Activated T-helper 2 cell treated with anti-CD3 and anti-CD28 coated beads, Interferon-gamma antibody, Interleukin-2, Interleukin-4, amounts not matched to agents 10 μg/mL and 5 μg/mL and 100 μg/mL, durations not matched to agents 14 hours and 24 hours and 36 hours (primary cell): Measurements from ENCODE around the gene PRKCA. TPM values are rescaled to one million over a fixed set of nuclear protein-coding genes. Genes with fewer than 3 reads are reported as not detected.
A peak's percentile ranks its signal among the peaks of the same experiment; 100 is the strongest.

Experiments
- DNase-seq: peaks from one replicate; pipeline ENCODE4 v3.0.0; 2021; ENCODE audit warnings: low spot score
- H3K27ac Mint-ChIP-seq: one replicate; pipeline ENCODE4 v1.8.0; 2021; ENCODE audit warnings: mixed read lengths
- H3K27me3 Mint-ChIP-seq: one replicate; pipeline ENCODE4 v1.8.0; 2021; ENCODE audit warnings: low read depth, mixed read lengths
- H3K36me3 Mint-ChIP-seq: one replicate; pipeline ENCODE4 v1.8.0; 2021; ENCODE audit warnings: low read depth, mixed read lengths
- H3K4me1 Mint-ChIP-seq: one replicate; pipeline ENCODE4 v1.8.0; 2021; ENCODE audit warnings: low read depth, mixed read lengths
- H3K4me3 Mint-ChIP-seq: one replicate; pipeline ENCODE4 v1.8.0; 2021; ENCODE audit warnings: low read depth, mild to moderate bottlenecking, moderate library complexity, mixed read lengths
- H3K9me3 Mint-ChIP-seq: one replicate; pipeline ENCODE4 v1.8.0; 2021; ENCODE audit warnings: mixed read lengths
- intact Hi-C: fragments of 100-400 bp; cut with micrococcal nuclease; formaldehyde crosslinking; loops from one replicate; pipeline ENCODE4 v1.15.1; 2023
- total RNA-seq: library from RNA; stranded (reverse); gene quantifications from 2 replicates; pipeline ENCODE4 v1.2.3, GENCODE V29; 2022

PRKCA gene
- total RNA-seq, 1 donor from 2014 or later = 268 TPM

GRCh38 chr17:66687570-66688284 lies 385.3 kb downstream of the PRKCA start:
- no peaks in the 10 kb centered on the region for H3K9me3 Mint-ChIP-seq
- DNase-seq = no peak
- peaks cover 11% of the 10 kb centered on the region for H3K4me1 Mint-ChIP-seq
- intact Hi-C loops = no loop called here
- H3K36me3 Mint-ChIP-seq = peaks cover 74% of the 10 kb centered on the region
- H3K27ac Mint-ChIP-seq = peak overlapping the region; percentile 23
- no peaks in the 10 kb centered on the region for H3K27me3 Mint-ChIP-seq
- no peak overlapping the region for H3K4me3 Mint-ChIP-seq

- Mint-ChIP-seq H3K36me3 (peaks cover 84% of the 10 kb centered on the region), H3K27me3 (no peaks in the 10 kb centered on the region), H3K9me3 (no peaks in the 10 kb centered on the region), H3K4me3 (no peak overlapping the region), H3K4me1 (peaks cover 9% of the 10 kb centered on the region), H3K27ac (no peak overlapping the region)
- intact Hi-C loops = no loop called here
- no peak for DNase-seq
Observed at GRCh38 chr17:66689221-66689620, 386.8 kb downstream of the PRKCA start.

- DNase-seq = no peak
- Mint-ChIP-seq H3K9me3 (no peaks in the 10 kb centered on the region), H3K27me3 (no peaks in the 10 kb centered on the region), H3K27ac (no peak overlapping the region), H3K4me1 (peaks cover 9% of the 10 kb centered on the region), H3K36me3 (peaks cover 88% of the 10 kb centered on the region), H3K4me3 (no peak overlapping the region)
- intact Hi-C loops = no loop called here
Observed at GRCh38 chr17:66690166-66690565, 387.8 kb downstream of the PRKCA start.

- Mint-ChIP-seq H3K4me1 (peaks cover 9% of the 10 kb centered on the region), H3K36me3 (peaks cover 94% of the 10 kb centered on the region), H3K27me3 (no peaks in the 10 kb centered on the region), H3K4me3 (no peak overlapping the region), H3K27ac (peak overlapping the region; percentile 65), H3K9me3 (peaks cover 2% of the 10 kb centered on the region)
- intact Hi-C loops = no loop called here
- DNase-seq = no peak
Observed at GRCh38 chr17:66691644-66692420, 389.4 kb downstream of the PRKCA start.

- Mint-ChIP-seq H3K27me3 (no peaks in the 10 kb centered on the region), H3K27ac (peak overlapping the region; percentile 25), H3K9me3 (peaks cover 7% of the 10 kb centered on the region), H3K4me3 (no peak overlapping the region), H3K36me3 (peaks cover 94% of the 10 kb centered on the region), H3K4me1 (peaks cover 7% of the 10 kb centered on the region)
- no peak for DNase-seq
- intact Hi-C loops = no loop called here
Observed at GRCh38 chr17:66692421-66692690, 389.9 kb downstream of the PRKCA start.

GRCh38 chr17:66695098-66695497 lies 392.7 kb downstream of the PRKCA start:
- Mint-ChIP-seq H3K27me3 (no peaks in the 10 kb centered on the region), H3K4me1 (peaks cover 9% of the 10 kb centered on the region), H3K9me3 (peaks cover 19% of the 10 kb centered on the region), H3K4me3 (no peak overlapping the region), H3K27ac (no peak overlapping the region), H3K36me3 (peaks cover 97% of the 10 kb centered on the region)
- intact Hi-C loops = no loop called here
- no peak for DNase-seq

- no peak for DNase-seq
- intact Hi-C loops = no loop called here
- Mint-ChIP-seq H3K27ac (no peak overlapping the region), H3K4me1 (peaks cover 5% of the 10 kb centered on the region), H3K4me3 (no peak overlapping the region), H3K36me3 (peaks cover 88% of the 10 kb centered on the region), H3K9me3 (peaks cover 19% of the 10 kb centered on the region), H3K27me3 (no peaks in the 10 kb centered on the region)
Observed at GRCh38 chr17:66698270-66698669, 395.9 kb downstream of the PRKCA start.

GRCh38 chr17:66701462-66701861 lies 399.0 kb downstream of the PRKCA start:
- Mint-ChIP-seq H3K36me3 (peaks cover 67% of the 10 kb centered on the region), H3K4me1 (peaks cover 11% of the 10 kb centered on the region), H3K9me3 (peaks cover 19% of the 10 kb centered on the region), H3K4me3 (no peak overlapping the region), H3K27me3 (no peaks in the 10 kb centered on the region), H3K27ac (peak overlapping the region; percentile 30)
- no peak for DNase-seq
- intact Hi-C loops = no loop called here

GRCh38 chr17:66702106-66702936 lies 399.9 kb downstream of the PRKCA start:
- Mint-ChIP-seq H3K9me3 (peaks cover 13% of the 10 kb centered on the region), H3K4me1 (peaks cover 13% of the 10 kb centered on the region), H3K4me3 (no peak overlapping the region), H3K27ac (peak overlapping the region; percentile 19), H3K36me3 (peaks cover 65% of the 10 kb centered on the region), H3K27me3 (no peaks in the 10 kb centered on the region)
- DNase-seq = no peak
- intact Hi-C loops = no loop called here

GRCh38 chr17:66704858-66705520 lies 402.6 kb downstream of the PRKCA start:
- H3K9me3 Mint-ChIP-seq = no peaks in the 10 kb centered on the region
- H3K4me1 Mint-ChIP-seq = peaks cover 11% of the 10 kb centered on the region
- intact Hi-C loops = no loop called here
- peaks cover 44% of the 10 kb centered on the region for H3K36me3 Mint-ChIP-seq
- no peak overlapping the region for H3K27ac Mint-ChIP-seq
- DNase-seq = no peak
- H3K27me3 Mint-ChIP-seq = no peaks in the 10 kb centered on the region
- no peak overlapping the region for H3K4me3 Mint-ChIP-seq

GRCh38 chr17:66706851-66707450 lies 404.5 kb downstream of the PRKCA start:
- H3K4me1 Mint-ChIP-seq = peaks cover 24% of the 10 kb centered on the region
- peak overlapping the region; percentile 30 for H3K27ac Mint-ChIP-seq
- H3K4me3 Mint-ChIP-seq = no peak overlapping the region
- H3K9me3 Mint-ChIP-seq = no peaks in the 10 kb centered on the region
- no peak for DNase-seq
- intact Hi-C loops = no loop called here
- H3K27me3 Mint-ChIP-seq = no peaks in the 10 kb centered on the region
- H3K36me3 Mint-ChIP-seq = peaks cover 41% of the 10 kb centered on the region

GRCh38 chr17:66711401-66711800 lies 409.0 kb downstream of the PRKCA start:
- H3K27me3 Mint-ChIP-seq = no peaks in the 10 kb centered on the region
- intact Hi-C loops = no loop called here
- H3K9me3 Mint-ChIP-seq = no peaks in the 10 kb centered on the region
- no peak for DNase-seq
- H3K4me3 Mint-ChIP-seq = no peak overlapping the region
- H3K27ac Mint-ChIP-seq = peak overlapping the region; percentile 46
- peaks cover 34% of the 10 kb centered on the region for H3K4me1 Mint-ChIP-seq
- peaks cover 55% of the 10 kb centered on the region for H3K36me3 Mint-ChIP-seq
